ENCODE data around the gene KLHL36. TPM values are rescaled to one million over a fixed set of nuclear protein-coding genes. Genes with fewer than 3 reads are reported as not detected.

Gene KLHL36
- total RNA-seq, 1 experiment from 2014 or later: 56.1 TPM

- no peak for TF ChIP-seq NFE2L1 (CRISPR knock-in tag; IDR thresholded peaks at IDR 0.05)
- TF ChIP-seq NFYB (CRISPR knock-in tag; conservative IDR thresholded peaks at IDR 0.05; ENCODE audit: low read depth): no peak
Observed at GRCh38 chr16:84640145-84640544, 8.2 kb upstream of the KLHL36 start (continued).

GRCh38 chr16:84641643-84642358, 6.5 kb upstream of the KLHL36 start:
- ChIA-PET POLR2A (interaction anchor here (1.0 kb wide), 1 partner anchor 88 kb away, joined by 3 read pairs; no protein-coding TSS in a partner anchor), CTCF (interaction anchor here (0.7 to 2.9 kb wide), 4 partner anchors 30 to 113 kb away, joined by 3 to 13 read pairs (median 8); no protein-coding TSS in a partner anchor)

More at GRCh38 chr16:84641643-84642358, 6.5 kb upstream of the KLHL36 start:
- Mint-ChIP-seq H3K4me1 (peaks cover 24% of the 10 kb centered on the region), H3K9me3 (peaks cover 3% of the 10 kb centered on the region; the same call in 1 of the 2 replicates), H3K27ac (0 out of 2 replicates have a peak overlapping the region, but pooled peaks have one; percentile 17), H3K4me3 (no peak overlapping the region), H3K36me3 (no peaks in the 10 kb centered on the region), H3K27me3 (ENCODE audit: low read depth) (peaks cover 6% of the 10 kb centered on the region; the same call in 1 of the 2 replicates)
- DNase-seq (ENCODE audit: low spot score) (no peak), ATAC-seq (no peak)
- TF ChIP-seq NR1H2 (CRISPR knock-in tag; IDR thresholded peaks at IDR 0.05) (no peak), SP1 (CRISPR knock-in tag; conservative IDR thresholded peaks at IDR 0.05) (no peak), NFYB (CRISPR knock-in tag; conservative IDR thresholded peaks at IDR 0.05; ENCODE audit: low read depth) (no peak), CREM (CRISPR knock-in tag; IDR thresholded peaks at IDR 0.05) (no peak), HMGA2 (CRISPR knock-in tag; IDR thresholded peaks at IDR 0.05) (no peak), ARID4B (CRISPR knock-in tag; IDR thresholded peaks at IDR 0.05; ENCODE audit: borderline replicate concordance) (no peak), ZSCAN18 (CRISPR knock-in tag; IDR thresholded peaks at IDR 0.05) (no peak), FOXJ3 (CRISPR knock-in tag; IDR thresholded peaks at IDR 0.05; ENCODE audit: borderline replicate concordance) (no peak), ZNF281 (CRISPR knock-in tag; IDR thresholded peaks at IDR 0.05) (no peak), PREB (CRISPR knock-in tag; IDR thresholded peaks at IDR 0.05; ENCODE audit: borderline replicate concordance) (no peak), MAX (CRISPR knock-in tag; IDR thresholded peaks at IDR 0.05) (no peak), ESRRA (CRISPR knock-in tag; IDR thresholded peaks at IDR 0.05; ENCODE audit: borderline replicate concordance) (no peak), SOX15 (CRISPR knock-in tag; IDR thresholded peaks at IDR 0.05) (no peak), KAT7 (CRISPR knock-in tag; IDR thresholded peaks at IDR 0.05; ENCODE audit: borderline replicate concordance) (no peak)
- TF ChIP-seq, protein P1, sequence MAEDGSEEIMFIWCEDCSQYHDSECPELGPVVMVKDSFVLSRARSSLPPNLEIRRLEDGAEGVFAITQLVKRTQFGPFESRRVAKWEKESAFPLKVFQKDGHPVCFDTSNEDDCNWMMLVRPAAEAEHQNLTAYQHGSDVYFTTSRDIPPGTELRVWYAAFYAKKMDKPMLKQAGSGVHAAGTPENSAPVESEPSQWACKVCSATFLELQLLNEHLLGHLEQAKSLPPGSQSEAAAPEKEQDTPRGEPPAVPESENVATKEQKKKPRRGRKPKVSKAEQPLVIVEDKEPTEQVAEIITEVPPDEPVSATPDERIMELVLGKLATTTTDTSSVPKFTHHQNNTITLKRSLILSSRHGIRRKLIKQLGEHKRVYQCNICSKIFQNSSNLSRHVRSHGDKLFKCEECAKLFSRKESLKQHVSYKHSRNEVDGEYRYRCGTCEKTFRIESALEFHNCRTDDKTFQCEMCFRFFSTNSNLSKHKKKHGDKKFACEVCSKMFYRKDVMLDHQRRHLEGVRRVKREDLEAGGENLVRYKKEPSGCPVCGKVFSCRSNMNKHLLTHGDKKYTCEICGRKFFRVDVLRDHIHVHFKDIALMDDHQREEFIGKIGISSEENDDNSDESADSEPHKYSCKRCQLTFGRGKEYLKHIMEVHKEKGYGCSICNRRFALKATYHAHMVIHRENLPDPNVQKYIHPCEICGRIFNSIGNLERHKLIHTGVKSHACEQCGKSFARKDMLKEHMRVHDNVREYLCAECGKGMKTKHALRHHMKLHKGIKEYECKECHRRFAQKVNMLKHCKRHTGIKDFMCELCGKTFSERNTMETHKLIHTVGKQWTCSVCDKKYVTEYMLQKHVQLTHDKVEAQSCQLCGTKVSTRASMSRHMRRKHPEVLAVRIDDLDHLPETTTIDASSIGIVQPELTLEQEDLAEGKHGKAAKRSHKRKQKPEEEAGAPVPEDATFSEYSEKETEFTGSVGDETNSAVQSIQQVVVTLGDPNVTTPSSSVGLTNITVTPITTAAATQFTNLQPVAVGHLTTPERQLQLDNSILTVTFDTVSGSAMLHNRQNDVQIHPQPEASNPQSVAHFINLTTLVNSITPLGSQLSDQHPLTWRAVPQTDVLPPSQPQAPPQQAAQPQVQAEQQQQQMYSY (CRISPR knock-in tag; IDR thresholded peaks at IDR 0.05): no peak
- TF ChIP-seq, protein P2, sequence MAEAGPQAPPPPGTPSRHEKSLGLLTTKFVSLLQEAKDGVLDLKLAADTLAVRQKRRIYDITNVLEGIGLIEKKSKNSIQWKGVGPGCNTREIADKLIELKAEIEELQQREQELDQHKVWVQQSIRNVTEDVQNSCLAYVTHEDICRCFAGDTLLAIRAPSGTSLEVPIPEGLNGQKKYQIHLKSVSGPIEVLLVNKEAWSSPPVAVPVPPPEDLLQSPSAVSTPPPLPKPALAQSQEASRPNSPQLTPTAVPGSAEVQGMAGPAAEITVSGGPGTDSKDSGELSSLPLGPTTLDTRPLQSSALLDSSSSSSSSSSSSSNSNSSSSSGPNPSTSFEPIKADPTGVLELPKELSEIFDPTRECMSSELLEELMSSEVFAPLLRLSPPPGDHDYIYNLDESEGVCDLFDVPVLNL (CRISPR knock-in tag; IDR thresholded peaks at IDR 0.05; ENCODE audit: borderline replicate concordance, low read depth): no peak
